ENCODE results near the gene DOCK4. TPM values are rescaled to one million over a fixed set of nuclear protein-coding genes. Genes with fewer than 3 reads are reported as not detected.

DOCK4 gene
- total RNA-seq, 4 donors from 2014 or later = 12.7 to 28.4 (median 19.5) TPM

- no peak for DNase-seq
- TF ChIP-seq POLR2A (IDR thresholded peaks at IDR 0.05) (no peak), POLR2AphosphoS5 (IDR thresholded peaks at IDR 0.05) (no peak), CTCF (IDR thresholded peaks at IDR 0.05) (no peak), EP300 (IDR thresholded peaks at IDR 0.05; ENCODE audit: low read depth) (no peak)
- H3K36me3 ChIP-seq = no peaks in the 10 kb centered on the region
- H3K4me1 ChIP-seq = no peaks in the 10 kb centered on the region
- H3K9me3 ChIP-seq = no peaks in the 10 kb centered on the region
- no peak overlapping the region for H3K4me3 ChIP-seq
- no peak overlapping the region for H3K27ac ChIP-seq
- 67 to 88% methylated on average over 1 to 2 of the region's 2 CpGs for WGBS, 2 donors (ENCODE audit: low coverage in 1 of 2)
- in situ Hi-C loops (cut with MboI; ENCODE audit: low pct_ligation_motif_present in 1 of 4, low pct_unique_long_range_greater_than_20kb in 1 of 4, low sequenced_read_pairs in 3 of 4) (no loop called here), intact Hi-C loops (cut with DNase I; ENCODE audit: low total_unique reads) (no loop called here)
- H3K27me3 ChIP-seq = no peaks in the 10 kb centered on the region
These were observed 96.0 kb downstream of the DOCK4 start for GRCh38 chr7:112110175-112110574.

GRCh38 chr7:112108981-112109380, 97.2 kb downstream of the DOCK4 start:
- no peaks in the 10 kb centered on the region for H3K27me3 ChIP-seq
- no peak for TF ChIP-seq POLR2AphosphoS5 (IDR thresholded peaks at IDR 0.05)
- no peak for TF ChIP-seq POLR2A (IDR thresholded peaks at IDR 0.05)
- TF ChIP-seq CTCF (IDR thresholded peaks at IDR 0.05) = no peak
- TF ChIP-seq EP300 (IDR thresholded peaks at IDR 0.05; ENCODE audit: low read depth) = no peak
- in situ Hi-C loops (cut with MboI; ENCODE audit: low pct_ligation_motif_present in 1 of 4, low pct_unique_long_range_greater_than_20kb in 1 of 4, low sequenced_read_pairs in 3 of 4) = no loop called here
- DNase-seq = no peak
- no peak overlapping the region for H3K27ac ChIP-seq
- intact Hi-C loops (cut with DNase I; ENCODE audit: low total_unique reads) = no loop called here
- no peak overlapping the region for H3K4me3 ChIP-seq
- no peaks in the 10 kb centered on the region for H3K36me3 ChIP-seq
- WGBS, 2 donors (ENCODE audit: low coverage in 1 of 2) = 79% methylated on average over 2 of the region's 2 CpGs; no CpG with 5 or more reads in 1 of the 2 donors
- no peaks in the 10 kb centered on the region for H3K9me3 ChIP-seq
- H3K4me1 ChIP-seq = peaks cover 0 to 3% (median 0%) of the 10 kb centered on the region in 4 donors

GRCh38 chr7:112105584-112106530, 100.3 kb downstream of the DOCK4 start:
- Histone ChIP-seq H3K9me3 (no peaks in the 10 kb centered on the region), H3K4me1 (peaks cover 0 to 16% (median 7%) of the 10 kb centered on the region in 4 donors), H3K27me3 (no peaks in the 10 kb centered on the region), H3K27ac (no peak overlapping the region), H3K36me3 (no peaks in the 10 kb centered on the region), H3K4me3 (no peak overlapping the region)
- intact Hi-C loops (cut with DNase I; ENCODE audit: low total_unique reads) (no loop called here), in situ Hi-C loops (cut with MboI; ENCODE audit: low pct_ligation_motif_present in 1 of 4, low pct_unique_long_range_greater_than_20kb in 1 of 4, low sequenced_read_pairs in 3 of 4) (no loop called here)
- no peak for DNase-seq
- 60 to 75% methylated on average over 1 to 8 of the region's 8 CpGs for WGBS, 2 donors (ENCODE audit: low coverage in 1 of 2)
- TF ChIP-seq POLR2AphosphoS5 (IDR thresholded peaks at IDR 0.05) = no peak
- TF ChIP-seq EP300 (IDR thresholded peaks at IDR 0.05; ENCODE audit: low read depth) = no peak
- no peak for TF ChIP-seq CTCF (IDR thresholded peaks at IDR 0.05)
- TF ChIP-seq POLR2A (IDR thresholded peaks at IDR 0.05) = no peak

DNA sequence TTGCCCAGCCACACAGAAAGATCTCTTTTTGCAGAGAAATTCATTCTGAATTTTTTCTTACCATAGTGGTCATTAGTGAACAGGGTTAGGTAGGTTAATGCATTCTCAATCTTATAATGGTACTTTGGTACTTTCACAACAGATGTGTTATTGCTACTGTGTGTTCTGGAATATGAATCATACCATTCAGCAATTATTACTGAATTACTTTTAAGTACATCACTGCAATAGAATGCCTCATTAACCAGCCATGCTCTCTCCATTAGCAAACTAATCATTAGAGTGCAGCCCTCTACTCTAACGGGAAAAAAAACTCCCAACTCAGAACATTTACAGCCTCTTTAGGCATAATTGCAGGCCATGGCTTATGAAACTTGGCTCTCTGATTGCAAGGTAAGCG, 102.1 kb downstream of the DOCK4 start:
- no peak for DNase-seq
- Histone ChIP-seq H3K27ac (no peak overlapping the region), H3K36me3 (no peaks in the 10 kb centered on the region), H3K27me3 (no peaks in the 10 kb centered on the region), H3K4me3 (no peak overlapping the region), H3K9me3 (no peaks in the 10 kb centered on the region), H3K4me1 (peaks cover 0 to 17% (median 9%) of the 10 kb centered on the region in 4 donors)
- in situ Hi-C loops (cut with MboI; ENCODE audit: low pct_ligation_motif_present in 1 of 4, low pct_unique_long_range_greater_than_20kb in 1 of 4, low sequenced_read_pairs in 3 of 4) (no loop called here), intact Hi-C loops (cut with DNase I; ENCODE audit: low total_unique reads) (no loop called here)
- 68 to 75% methylated on average over 2 of the region's 2 CpGs for WGBS, 2 donors (ENCODE audit: low coverage in 1 of 2)
- TF ChIP-seq POLR2A (IDR thresholded peaks at IDR 0.05) = no peak
- no peak for TF ChIP-seq CTCF (IDR thresholded peaks at IDR 0.05)
- no peak for TF ChIP-seq EP300 (IDR thresholded peaks at IDR 0.05; ENCODE audit: low read depth)
- no peak for TF ChIP-seq POLR2AphosphoS5 (IDR thresholded peaks at IDR 0.05)
